ENCODE data around the gene JMJD4. TPM values are rescaled to one million over a fixed set of nuclear protein-coding genes. Genes with fewer than 3 reads are reported as not detected.

The JMJD4 gene
- total and polyA plus RNA-seq, 2 of the 4 experiments (the other 2 are of a cell fraction) = 24.6 to 28.5 TPM

DNA sequence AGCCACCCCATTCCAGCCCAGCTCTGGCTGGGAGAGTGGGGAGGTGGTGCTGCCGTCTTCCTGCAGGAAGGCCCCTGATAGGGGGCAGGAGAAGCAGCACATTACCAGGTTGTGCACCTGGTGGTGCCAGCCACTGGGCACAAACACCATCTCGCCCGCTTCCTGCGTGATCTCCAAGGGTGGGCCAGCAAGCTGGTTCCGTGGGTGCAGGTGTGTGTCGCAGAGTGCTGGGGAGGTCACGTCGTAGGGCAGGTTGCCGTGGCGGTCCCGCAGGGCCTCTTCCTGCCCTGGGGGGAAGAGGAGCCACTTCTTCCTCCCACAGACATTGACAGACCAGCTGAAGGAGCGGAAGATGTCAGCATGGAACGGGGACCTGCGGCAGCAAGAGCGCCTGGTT, 1.8 kb downstream of the JMJD4 start:
- in situ Hi-C loops (cut with MboI; ENCODE audit: low sequenced_read_pairs) = no loop called here
- intact Hi-C loops (cut with micrococcal nuclease) = no loop called here

More for the DNA sequence above, 1.8 kb downstream of the JMJD4 start:
- H3K4me1 ChIP-seq (ENCODE audit: control insufficient read depth, insufficient read depth, low read length) = peaks cover 9% of the 10 kb centered on the region
- H3K9me1 ChIP-seq (ENCODE audit: insufficient read depth, low read length) = peaks cover 12% of the 10 kb centered on the region; the same call in 1 of the 2 replicates
- CTCF ChIA-PET = no interaction called here
- H3K27me3 ChIP-seq (ENCODE audit: control insufficient read depth, insufficient read depth, low read length) = no peaks in the 10 kb centered on the region
- H4K91ac ChIP-seq (ENCODE audit: insufficient read depth, low read depth, low read length) = no peak overlapping the region
- H3K27ac ChIP-seq (ENCODE audit: insufficient read depth, low read length) = no peak overlapping the region
- TF ChIP-seq, protein P1, sequence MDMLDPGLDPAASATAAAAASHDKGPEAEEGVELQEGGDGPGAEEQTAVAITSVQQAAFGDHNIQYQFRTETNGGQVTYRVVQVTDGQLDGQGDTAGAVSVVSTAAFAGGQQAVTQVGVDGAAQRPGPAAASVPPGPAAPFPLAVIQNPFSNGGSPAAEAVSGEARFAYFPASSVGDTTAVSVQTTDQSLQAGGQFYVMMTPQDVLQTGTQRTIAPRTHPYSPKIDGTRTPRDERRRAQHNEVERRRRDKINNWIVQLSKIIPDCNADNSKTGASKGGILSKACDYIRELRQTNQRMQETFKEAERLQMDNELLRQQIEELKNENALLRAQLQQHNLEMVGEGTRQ (IDR thresholded peaks at IDR 0.05; ENCODE audit: low read depth, low read length) = no peak
- TF ChIP-seq MAZ (IDR thresholded peaks at IDR 0.05; ENCODE audit: borderline replicate concordance, low read depth, low read length) = no peak
- dilution Hi-C loops (cut with HindIII; ENCODE audit: low sequenced_read_pairs, unreplicated experiment) = no loop called here
- no CpG with 5 or more reads among the region's 15 CpGs for WGBS, 2 experiments (ENCODE audit: extremely low coverage in 2 of 2, insufficient read length in 1 of 2)
- H2AK9ac ChIP-seq (replicated peaks; ENCODE audit: low read depth, low read length, poor library complexity) = no peak overlapping the region
- H3K23ac ChIP-seq (ENCODE audit: low read depth, low read length) = no peak overlapping the region
- H3K18ac ChIP-seq (ENCODE audit: low read depth, low read length) = no peak overlapping the region
- H2AFZ ChIP-seq (replicated peaks; ENCODE audit: low read length, poor library complexity) = no peak overlapping the region
- H3K56ac ChIP-seq (ENCODE audit: extremely low read depth, insufficient read depth, low read length) = no peak overlapping the region
- H3K9ac ChIP-seq (ENCODE audit: low read depth, low read length) = no peak overlapping the region
- no peak for ATAC-seq (ENCODE audit: low read depth)
- H4K20me1 ChIP-seq (ENCODE audit: insufficient read depth, low read length) = peaks cover 18% of the 10 kb centered on the region
- no peak overlapping the region for H3K4me3 ChIP-seq (ENCODE audit: insufficient read depth, low read depth, low read length)
- POLR2A ChIA-PET (ENCODE audit: unreplicated experiment) = no interaction called here
- no peak overlapping the region for H2BK5ac ChIP-seq (ENCODE audit: low read depth, low read length, poor library complexity, severe bottlenecking)
- H2BK20ac ChIP-seq (ENCODE audit: low read depth, low read length) = no peak overlapping the region
- H3K36me3 ChIP-seq (ENCODE audit: control insufficient read depth, insufficient read depth, low read length) = peaks cover 16% of the 10 kb centered on the region; the same call in 1 of the 2 replicates
- DNase-seq = no peak
- BruUV-seq (replicated peaks) = no TSS peak
- H3K4me2 ChIP-seq (ENCODE audit: low read depth, low read length) = no peak overlapping the region
- H2BK15ac ChIP-seq (ENCODE audit: low read depth, low read length) = no peak overlapping the region
- peaks cover 15 to 46% of the 10 kb centered on the region in 2 experiments; a peak in 3 of 4 replicates for H3K79me1 ChIP-seq (ENCODE audit: low read depth in 1 of 2, low read length in 2 of 2)
- H4K8ac ChIP-seq (ENCODE audit: low read depth in 2 of 2, low read length in 2 of 2) = no peak overlapping the region
- H2BK120ac ChIP-seq (ENCODE audit: low read depth, low read length) = no peak overlapping the region
- H4K5ac ChIP-seq (ENCODE audit: low read depth, low read length) = no peak overlapping the region
- H2AK5ac ChIP-seq (ENCODE audit: low read depth, low read length) = no peak overlapping the region
- no peak overlapping the region for H3K4ac ChIP-seq (ENCODE audit: low read depth, low read length)
- H3K9me3 ChIP-seq (ENCODE audit: control insufficient read depth, insufficient read depth, low read length) = no peaks in the 10 kb centered on the region
- no peak overlapping the region for H3K14ac ChIP-seq (replicated peaks; ENCODE audit: low read depth, low read length)
